SHP77 (cell line): ENCODE results near the gene EDC3.
"Not testable (repeated sequence)": the region's sequence is repeated elsewhere in the genome, so short reads cannot be mapped to it uniquely, and the experiment has no call there.

ENCODE experiments used
- DNase-seq, 2 experiments: peaks; one replicate each; lab custom pipeline; 2025; lab: John Stamatoyannopoulos, UW

The EDC3 gene

DNA sequence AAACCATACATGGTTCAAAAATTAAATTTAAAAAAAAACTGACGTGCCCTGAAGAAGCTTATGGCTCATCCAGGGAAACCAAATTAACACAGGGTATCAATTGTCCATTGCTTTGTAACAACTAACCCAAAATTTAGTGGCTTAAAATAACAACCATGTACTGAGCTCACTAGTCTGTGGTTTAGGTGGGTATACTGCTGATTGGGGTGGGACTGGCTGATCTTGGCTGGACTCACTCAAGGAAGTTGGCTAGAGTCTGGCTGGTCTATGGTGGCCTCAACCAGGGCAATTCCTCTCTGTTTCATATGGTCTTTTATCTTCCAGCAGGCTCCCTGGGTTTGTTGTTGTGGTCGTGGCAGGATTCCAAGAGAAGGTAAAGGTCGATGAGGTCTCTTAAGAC lies 14.1 kb upstream of the EDC3 start:
- DNase-seq: no peak

GRCh38 chr15:74709011-74709410 lies 13.2 kb upstream of the EDC3 start:
- no peak for DNase-seq

DNA sequence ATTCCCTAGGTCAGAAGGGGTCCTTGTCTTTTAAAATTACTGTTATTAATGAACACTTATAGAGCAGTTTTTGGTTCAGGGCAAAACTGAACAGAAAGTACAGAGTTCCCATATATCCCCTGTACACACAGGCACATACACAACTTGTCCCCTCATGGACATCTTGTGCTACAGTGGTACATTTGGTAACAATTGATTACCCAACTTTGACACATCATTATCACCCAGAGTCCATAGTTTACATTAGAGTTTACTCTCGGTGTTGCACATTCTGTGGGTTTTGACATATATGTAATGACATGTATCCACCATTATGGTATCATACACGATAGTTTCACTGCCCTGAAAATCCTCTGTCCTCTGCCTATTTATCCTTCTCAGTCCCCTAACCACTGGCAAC lies 984 bp upstream of the EDC3 start:
- no peak for DNase-seq

- DNase-seq: no peak
Measured at GRCh38 chr15:74696398-74696729, 540 bp upstream of the EDC3 start.

DNA sequence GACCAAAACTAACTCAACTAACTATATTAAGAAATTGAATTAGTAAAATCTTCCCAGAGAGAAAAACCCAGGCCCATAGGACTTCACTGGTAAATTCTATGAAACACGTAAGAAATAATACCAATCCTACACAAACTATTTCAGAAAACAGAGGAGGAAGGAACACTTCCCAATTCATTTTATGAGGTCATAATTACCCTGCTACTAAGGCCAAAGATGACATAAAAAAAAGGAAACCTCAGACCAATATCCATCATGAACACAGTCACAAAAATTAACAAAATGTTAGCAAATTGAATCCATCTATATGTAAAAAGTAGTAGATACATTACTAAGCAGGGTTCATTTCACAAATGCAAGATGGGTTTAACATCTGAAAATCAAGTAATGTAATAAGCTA lies 3.5 kb downstream of the EDC3 start:
- no peak for DNase-seq

GRCh38 chr15:74683758-74684157 lies 12.1 kb downstream of the EDC3 start:
- no peak for DNase-seq

DNA sequence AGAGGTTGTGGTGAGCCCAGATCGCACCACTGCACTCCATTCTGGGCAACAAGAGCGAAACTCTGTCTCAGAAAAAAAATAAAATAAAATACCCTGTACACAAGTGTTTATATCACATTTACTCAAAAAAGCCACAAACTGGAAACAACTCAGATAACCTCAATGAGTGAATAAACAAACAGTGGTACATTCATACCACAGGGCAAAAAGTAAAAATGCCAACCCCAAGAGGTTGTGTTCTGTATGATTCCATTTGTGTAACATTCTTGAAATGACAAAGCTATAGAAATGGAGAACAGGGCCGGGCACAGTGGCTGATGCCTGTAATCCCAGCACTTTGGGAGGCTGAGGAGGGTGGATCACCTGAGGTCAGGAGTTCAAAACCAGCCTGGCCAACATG lies 12.9 kb downstream of the EDC3 start:
- no peak for DNase-seq

GRCh38 chr15:74680456-74680855 lies 15.4 kb downstream of the EDC3 start:
- no peak for DNase-seq

DNA sequence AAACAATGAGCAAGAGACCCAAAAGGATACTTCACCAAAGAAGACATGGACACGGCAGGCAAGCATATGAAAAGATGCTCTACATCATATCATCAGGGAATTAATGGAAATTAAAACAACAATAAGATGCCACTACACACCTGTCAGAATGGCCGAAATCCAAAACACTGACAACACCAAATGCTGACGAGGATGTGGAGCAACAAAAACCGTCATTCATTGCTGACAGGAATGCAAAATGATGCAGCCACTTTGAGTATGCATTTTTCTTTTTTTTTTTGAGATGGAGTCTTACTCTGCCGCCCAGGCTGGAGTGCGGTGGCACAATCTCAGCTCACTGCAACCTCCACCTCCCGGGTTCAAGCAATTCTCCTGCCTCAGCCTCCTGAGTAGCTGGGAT lies 19.0 kb downstream of the EDC3 start:
- no peak for DNase-seq

DNA sequence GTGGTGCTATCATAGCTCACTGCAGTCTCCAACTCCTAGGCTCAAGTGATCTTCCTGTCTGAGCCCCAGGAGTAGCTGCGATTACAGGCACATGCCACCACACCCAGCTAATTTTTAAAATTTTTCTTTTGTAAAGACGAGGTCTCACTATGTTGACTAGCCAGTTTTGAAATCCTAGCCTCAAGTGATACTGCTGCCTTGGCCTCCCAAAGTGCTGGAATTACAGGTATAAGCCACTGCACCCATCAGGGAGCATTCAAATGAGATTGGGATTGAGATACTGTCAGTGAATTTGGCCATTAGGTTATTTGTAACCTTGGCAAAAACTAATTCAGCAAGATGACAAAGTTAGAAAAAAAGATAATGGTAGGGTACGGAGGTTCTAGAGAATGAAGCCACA lies 21.7 kb downstream of the EDC3 start:
- DNase-seq: no peak

GRCh38 chr15:74669627-74670026 lies 26.2 kb downstream of the EDC3 start:
- DNase-seq: no peak

GRCh38 chr15:74667975-74668374 lies 27.8 kb downstream of the EDC3 start:
- DNase-seq: no peak

DNA sequence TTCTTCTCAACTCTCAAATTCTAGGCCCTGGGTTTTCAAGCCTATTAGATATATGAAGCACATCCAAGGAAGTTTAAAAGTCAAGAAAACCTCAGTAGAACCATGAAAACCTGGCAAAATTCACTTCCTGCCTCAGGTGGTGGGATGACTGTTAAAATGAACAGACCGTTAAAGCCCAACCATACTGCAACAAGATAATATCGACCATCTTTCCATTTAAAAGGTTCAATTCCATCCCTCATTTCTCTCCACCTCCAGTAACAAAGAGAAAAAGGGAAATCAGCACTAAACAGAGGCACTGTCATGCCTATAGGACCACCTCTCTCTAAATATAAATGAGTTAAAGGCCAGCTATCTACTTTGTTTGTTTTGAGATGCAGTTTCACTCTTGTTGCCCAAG lies 31.2 kb downstream of the EDC3 start:
- no peak for DNase-seq

- no peak for DNase-seq
Measured at GRCh38 chr15:74664028-74664616, 31.7 kb downstream of the EDC3 start.

DNA sequence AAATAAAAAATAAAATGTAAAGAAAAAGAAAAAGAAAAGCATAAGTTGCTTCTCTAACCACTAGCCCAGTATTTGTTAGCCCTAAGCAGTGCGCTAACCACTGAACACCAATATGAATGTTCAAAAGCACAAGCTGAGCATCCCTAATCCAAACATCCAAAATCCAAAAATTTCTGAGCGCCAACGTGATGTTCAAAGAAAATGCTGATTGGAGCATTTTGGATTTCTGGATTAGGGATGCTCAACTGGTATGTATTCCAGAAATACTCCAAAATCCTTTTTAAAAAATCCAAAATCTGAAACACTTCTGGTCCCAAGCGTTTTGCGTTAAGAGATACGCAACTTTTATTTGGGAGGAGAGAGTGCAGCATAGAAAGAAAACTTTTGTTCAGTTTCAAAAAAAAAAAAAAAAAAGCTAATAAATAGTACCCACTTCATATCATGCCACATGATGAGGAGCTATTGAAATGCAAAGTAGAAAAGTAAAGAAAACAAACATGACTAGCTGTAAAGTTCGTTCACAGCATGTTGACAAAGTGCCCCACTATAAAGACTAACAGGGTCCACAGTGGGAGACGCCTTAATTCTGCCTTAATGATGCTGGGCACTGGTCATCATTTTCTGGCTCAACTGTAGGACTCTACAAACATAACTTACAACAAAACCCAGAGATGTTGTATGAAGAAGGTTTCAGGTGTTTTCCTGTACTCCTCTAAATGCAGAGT lies 32.4 kb downstream of the EDC3 start:
- no peak for DNase-seq

DNA sequence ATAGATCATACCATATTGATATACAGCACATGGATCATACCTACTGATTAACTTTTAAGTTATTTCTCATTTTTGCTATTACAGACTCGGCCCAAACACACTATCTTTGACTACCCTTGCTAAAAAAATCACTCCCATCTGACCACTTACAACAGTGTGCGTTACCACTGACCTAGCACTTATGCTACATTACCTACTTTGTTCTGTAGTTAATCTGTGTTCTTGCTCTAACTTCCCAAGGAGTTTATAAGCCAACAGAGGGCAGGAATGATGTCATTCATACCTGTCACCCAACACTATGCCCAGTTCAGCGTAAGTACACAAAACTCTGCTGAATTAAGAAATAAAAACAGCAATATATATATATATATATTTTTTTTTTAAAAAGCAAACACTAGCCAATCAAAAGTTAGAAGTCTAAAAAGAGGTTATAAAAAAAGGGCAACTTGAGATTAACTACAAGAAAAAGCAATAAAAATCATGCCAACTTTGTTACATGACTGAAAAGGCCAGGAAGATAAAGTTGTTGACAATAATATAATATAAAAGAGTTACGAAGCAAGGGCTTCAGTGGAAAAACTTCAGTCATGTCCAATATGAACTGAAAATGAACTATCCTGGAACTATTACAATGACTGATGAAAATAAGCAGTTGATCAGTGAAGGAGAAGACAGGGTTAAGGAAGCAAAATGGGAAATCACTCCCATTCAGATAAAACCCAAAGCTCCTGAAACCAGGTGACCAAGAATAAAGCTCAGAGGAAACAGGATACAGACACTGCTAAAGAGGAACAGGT lies 33.6 kb downstream of the EDC3 start:
- no peak for DNase-seq

- not testable (repeated sequence) for DNase-seq
Measured at GRCh38 chr15:74661280-74661679, 34.5 kb downstream of the EDC3 start.

- DNase-seq: no peak
Measured at GRCh38 chr15:74657846-74658245, 38.0 kb downstream of the EDC3 start.

GRCh38 chr15:74656935-74657535 lies 38.8 kb downstream of the EDC3 start:
- no peak for DNase-seq

DNA sequence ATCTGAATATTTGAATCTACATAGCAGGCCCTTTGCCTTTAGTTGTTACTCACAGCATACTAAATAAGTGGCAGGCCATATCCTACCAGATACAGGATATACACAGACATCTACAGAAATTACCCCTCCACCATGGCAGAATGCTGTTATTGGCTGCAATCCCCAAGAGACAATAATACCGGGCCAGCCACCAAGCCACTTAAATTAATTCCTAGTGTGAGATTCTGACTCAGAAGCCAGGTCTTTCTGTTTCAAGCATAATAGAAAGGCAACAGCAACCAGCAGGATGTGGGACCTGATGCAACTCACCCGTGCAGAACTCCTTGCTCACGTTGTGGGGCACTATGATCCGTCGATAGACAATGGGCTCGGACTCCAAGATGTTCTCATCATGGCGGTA lies 40.4 kb downstream of the EDC3 start:
- no peak for DNase-seq

DNA sequence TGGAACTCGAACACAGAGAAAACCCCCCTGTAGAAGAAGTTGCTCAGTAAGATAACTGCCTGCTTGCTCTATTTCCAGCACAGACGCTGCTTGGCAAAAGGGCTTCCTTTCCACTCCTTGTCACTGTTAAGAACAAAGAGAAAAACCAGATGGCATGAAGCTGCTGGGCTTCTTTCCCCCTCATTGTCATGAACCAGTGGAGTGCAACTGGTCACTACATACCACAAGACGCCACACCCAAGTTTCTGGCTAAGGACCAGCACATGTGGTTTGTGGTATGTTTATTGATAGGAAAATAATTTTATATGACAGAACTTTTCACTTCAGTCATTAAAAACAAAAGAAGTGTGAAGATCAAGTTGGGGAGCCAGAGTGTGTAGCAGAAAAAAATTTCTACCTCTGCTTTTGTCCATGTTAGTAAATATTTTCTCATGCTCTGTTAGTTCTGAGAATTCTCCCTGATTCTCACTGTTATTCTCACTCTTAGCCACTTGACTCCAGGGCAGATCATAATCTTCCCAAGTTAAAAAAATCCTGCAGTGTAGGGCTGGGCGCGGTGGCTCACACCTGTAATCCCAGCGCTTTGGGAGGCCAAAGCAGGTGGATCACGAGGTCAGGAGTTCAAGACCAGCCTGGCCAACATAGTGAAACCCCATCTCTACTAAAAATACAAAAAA lies 42.3 kb downstream of the EDC3 start:
- no peak for DNase-seq

DNA sequence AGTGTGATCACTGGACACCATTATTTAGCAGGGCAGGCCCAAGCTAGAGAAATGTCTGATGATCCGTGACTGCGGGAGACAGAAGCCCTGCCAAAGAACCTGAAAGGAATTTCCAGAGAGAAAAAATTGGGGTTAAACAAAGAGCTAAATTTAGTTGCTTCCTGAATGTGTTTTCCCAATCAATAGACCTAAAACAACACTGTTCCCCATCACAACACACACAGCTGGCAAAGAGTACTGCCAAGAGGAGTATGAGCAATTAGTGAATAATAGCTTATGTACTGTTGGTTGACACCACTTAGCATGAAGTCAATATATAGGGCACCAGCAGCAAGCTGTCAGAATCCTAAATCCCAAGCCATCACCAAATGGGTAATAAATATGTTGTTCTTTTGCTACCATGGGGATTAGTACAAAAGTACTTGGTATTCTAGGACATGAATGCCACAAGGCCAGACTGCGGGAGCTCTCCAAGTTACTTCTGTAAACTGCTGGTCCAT lies 44.5 kb downstream of the EDC3 start:
- no peak for DNase-seq
